NB4 (cell line): Measurements from ENCODE around the gene TSHR.

Experiments
- DNase-seq: peaks from one replicate; pipeline ENCODE4 v3.0.0; 2010; ENCODE audit warnings: low read depth
- H3K4me3 ChIP-seq: one replicate; pipeline ENCODE4 v1.5.1; 2011; ENCODE audit warnings: mild to moderate bottlenecking, low read depth, low read length, moderate library complexity
- MAX ChIP-seq: IDR thresholded peaks from 2 replicates; pipeline ENCODE4 v1.6.1; 2011; ENCODE audit warnings: low read depth, low read length
- MYC ChIP-seq: IDR thresholded peaks from 2 replicates; pipeline ENCODE4 v1.6.1; 2011; ENCODE audit warnings: low read depth, low read length
- POLR2A ChIP-seq: IDR thresholded peaks from 2 replicates; pipeline ENCODE4 v1.6.1; 2011; ENCODE audit warnings: mild to moderate bottlenecking; ENCODE audit not compliant: insufficient read length; ENCODE audit errors: extremely low read depth
- TF ChIP-seq, protein P1 (sequence below): IDR thresholded peaks from one replicate; pipeline ENCODE4 v1.5.1; 2012; ENCODE audit warnings: low read depth, low read length

Gene TSHR

DNA sequence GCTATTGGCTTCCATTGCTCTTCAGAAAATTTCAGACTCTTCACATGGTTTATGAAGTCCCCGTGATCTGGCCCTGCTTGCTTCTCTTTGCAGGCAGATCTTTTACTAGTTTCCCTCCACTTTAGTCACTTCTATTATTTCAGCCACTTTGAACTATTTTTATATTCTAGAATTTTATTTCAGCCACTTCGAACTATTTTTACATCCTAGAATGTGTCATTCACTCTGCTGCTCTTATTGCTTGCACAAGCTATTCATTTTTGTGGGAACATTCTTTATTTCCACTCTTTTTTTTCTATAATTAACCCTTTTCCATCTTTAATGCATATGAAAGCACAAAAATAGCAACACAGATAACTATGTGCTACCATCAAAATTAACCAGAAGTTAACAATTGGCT, 24.5 kb downstream of the TSHR start:
- DNase-seq: no peak
- TF ChIP-seq POLR2A (no peak), MYC (no peak), MAX (no peak)
- TF ChIP-seq, protein P1, sequence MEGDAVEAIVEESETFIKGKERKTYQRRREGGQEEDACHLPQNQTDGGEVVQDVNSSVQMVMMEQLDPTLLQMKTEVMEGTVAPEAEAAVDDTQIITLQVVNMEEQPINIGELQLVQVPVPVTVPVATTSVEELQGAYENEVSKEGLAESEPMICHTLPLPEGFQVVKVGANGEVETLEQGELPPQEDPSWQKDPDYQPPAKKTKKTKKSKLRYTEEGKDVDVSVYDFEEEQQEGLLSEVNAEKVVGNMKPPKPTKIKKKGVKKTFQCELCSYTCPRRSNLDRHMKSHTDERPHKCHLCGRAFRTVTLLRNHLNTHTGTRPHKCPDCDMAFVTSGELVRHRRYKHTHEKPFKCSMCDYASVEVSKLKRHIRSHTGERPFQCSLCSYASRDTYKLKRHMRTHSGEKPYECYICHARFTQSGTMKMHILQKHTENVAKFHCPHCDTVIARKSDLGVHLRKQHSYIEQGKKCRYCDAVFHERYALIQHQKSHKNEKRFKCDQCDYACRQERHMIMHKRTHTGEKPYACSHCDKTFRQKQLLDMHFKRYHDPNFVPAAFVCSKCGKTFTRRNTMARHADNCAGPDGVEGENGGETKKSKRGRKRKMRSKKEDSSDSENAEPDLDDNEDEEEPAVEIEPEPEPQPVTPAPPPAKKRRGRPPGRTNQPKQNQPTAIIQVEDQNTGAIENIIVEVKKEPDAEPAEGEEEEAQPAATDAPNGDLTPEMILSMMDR: no peak
- H3K4me3 ChIP-seq: no peak overlapping the region

- DNase-seq: no peak
- TF ChIP-seq, protein P1: no peak
- TF ChIP-seq MYC (no peak), MAX (no peak)
- no peak overlapping the region for H3K4me3 ChIP-seq
These were observed 25.7 kb downstream of the TSHR start for GRCh38 chr14:80981156-80981555.

DNA sequence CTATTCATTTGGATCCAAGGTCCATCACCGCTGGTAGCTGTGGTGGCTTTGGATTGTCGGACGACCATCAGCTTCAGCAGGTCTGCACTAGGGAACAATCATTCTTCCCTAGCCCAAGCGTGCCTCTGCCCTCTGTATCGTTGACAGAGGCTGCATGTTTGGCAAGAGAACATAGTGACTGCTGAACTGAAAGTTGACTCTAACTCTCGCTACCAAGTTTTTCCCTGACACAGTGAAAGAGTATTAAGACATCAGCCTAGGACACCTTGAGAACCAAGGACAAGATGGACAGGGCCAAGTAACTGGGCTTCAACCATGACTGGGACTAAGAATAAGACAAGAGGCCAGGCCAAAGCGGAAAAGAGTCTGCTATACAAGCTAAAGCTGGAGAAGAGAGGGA, 26.3 kb downstream of the TSHR start:
- no peak overlapping the region for H3K4me3 ChIP-seq
- TF ChIP-seq MAX (no peak), POLR2A (no peak), MYC (no peak)
- TF ChIP-seq, protein P1: no peak
- DNase-seq: no peak

GRCh38 chr14:80982711-80983110, 27.3 kb downstream of the TSHR start:
- no peak for DNase-seq
- no peak overlapping the region for H3K4me3 ChIP-seq
- TF ChIP-seq, protein P1: no peak
- TF ChIP-seq POLR2A (no peak), MYC (no peak), MAX (no peak)

DNA sequence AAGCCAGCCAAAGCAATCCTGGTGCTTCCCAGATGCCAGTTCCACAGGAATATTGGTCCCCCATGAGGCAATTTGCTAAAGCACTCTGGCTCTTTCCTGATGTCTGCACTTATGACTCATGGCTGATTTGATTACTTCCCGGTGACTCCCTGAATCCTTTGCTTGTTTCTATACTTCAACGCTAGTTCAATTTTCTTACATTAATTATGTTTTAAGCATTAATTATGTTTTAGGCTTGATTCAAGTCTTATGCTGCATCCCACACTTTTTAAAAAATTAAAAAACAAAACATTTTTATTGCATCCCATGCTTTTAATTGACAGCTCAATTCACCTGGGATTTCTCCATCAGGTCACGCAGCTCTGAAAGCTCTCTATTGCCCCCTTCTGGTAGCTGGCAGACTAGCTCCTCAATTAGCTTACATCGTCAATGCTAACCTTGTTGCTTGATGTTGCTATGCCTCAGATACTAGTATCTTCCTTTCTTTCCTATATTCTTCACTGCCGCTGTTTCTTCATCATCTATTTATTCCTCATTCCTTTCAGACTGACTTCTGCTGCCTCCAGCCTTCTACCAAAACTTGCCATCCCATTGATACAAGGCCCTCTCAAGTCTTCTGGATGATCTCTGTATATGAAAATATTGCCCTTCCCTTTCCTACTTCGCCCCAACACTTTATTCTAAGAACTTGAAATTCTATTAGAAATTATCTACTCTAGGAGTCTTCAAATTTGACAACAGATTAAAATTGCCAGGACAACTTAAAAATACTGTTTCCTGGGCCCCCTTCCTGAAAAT, 32.0 kb downstream of the TSHR start:
- TF ChIP-seq MYC: no peak
- TF ChIP-seq POLR2A: no peak
- TF ChIP-seq MAX: no peak
- TF ChIP-seq, protein P1: peak; percentile 90
- DNase-seq: peak; percentile 71

More for the DNA sequence above, 32.0 kb downstream of the TSHR start:
- no peak overlapping the region for H3K4me3 ChIP-seq
